ENCODE measurements around the gene RBM33. TPM values are rescaled to one million over a fixed set of nuclear protein-coding genes. Genes with fewer than 3 reads are reported as not detected.
"Not testable (repeated sequence)": the region's sequence is repeated elsewhere in the genome, so short reads cannot be mapped to it uniquely, and the experiment has no call there.

RBM33 gene
- total RNA-seq, 1 donor from 2014 or later = 79.8 TPM

GRCh38 chr7:155676052-155676451 is 31.6 kb downstream of the RBM33 start:
- Mint-ChIP-seq H3K9me3 (no peaks in the 10 kb centered on the region), H3K36me3 (ENCODE audit: low read depth) (peaks cover 36% of the 10 kb centered on the region), H3K4me1 (ENCODE audit: low read depth) (peaks cover 16% of the 10 kb centered on the region), H3K4me3 (ENCODE audit: low read depth) (no peak overlapping the region), H3K27ac (no peak overlapping the region), H3K27me3 (ENCODE audit: low read depth) (no peaks in the 10 kb centered on the region)
- DNase-seq (ENCODE audit: low spot score) = no peak
- intact Hi-C loops (cut with micrococcal nuclease) = no loop called here

- H3K27ac Mint-ChIP-seq = no peak overlapping the region
- H3K27me3 Mint-ChIP-seq (ENCODE audit: low read depth) = no peaks in the 10 kb centered on the region
- no peaks in the 10 kb centered on the region for H3K9me3 Mint-ChIP-seq
- H3K36me3 Mint-ChIP-seq (ENCODE audit: low read depth) = peaks cover 51% of the 10 kb centered on the region
- H3K4me1 Mint-ChIP-seq (ENCODE audit: low read depth) = peaks cover 21% of the 10 kb centered on the region
- H3K4me3 Mint-ChIP-seq (ENCODE audit: low read depth) = no peak overlapping the region
- intact Hi-C loops (cut with micrococcal nuclease) = no loop called here
- DNase-seq (ENCODE audit: low spot score) = no peak
Observed at GRCh38 chr7:155677688-155678087, 33.2 kb downstream of the RBM33 start.

- intact Hi-C loops (cut with micrococcal nuclease) = loop anchor here (2.0 to 5.0 kb wide), 2 partner anchors 15 to 33 kb away; no protein-coding TSS in a partner anchor
- DNase-seq (ENCODE audit: low spot score) = no peak
- Mint-ChIP-seq H3K27me3 (ENCODE audit: low read depth) (no peaks in the 10 kb centered on the region), H3K36me3 (ENCODE audit: low read depth) (peaks cover 58% of the 10 kb centered on the region), H3K4me3 (ENCODE audit: low read depth) (no peak overlapping the region), H3K9me3 (no peaks in the 10 kb centered on the region), H3K27ac (no peak overlapping the region), H3K4me1 (ENCODE audit: low read depth) (peaks cover 32% of the 10 kb centered on the region)
Observed at GRCh38 chr7:155680124-155680523, 35.7 kb downstream of the RBM33 start.

GRCh38 chr7:155680864-155681263 is 36.4 kb downstream of the RBM33 start:
- no peak overlapping the region for H3K27ac Mint-ChIP-seq
- H3K36me3 Mint-ChIP-seq (ENCODE audit: low read depth) = peaks cover 59% of the 10 kb centered on the region
- no peaks in the 10 kb centered on the region for H3K27me3 Mint-ChIP-seq (ENCODE audit: low read depth)
- intact Hi-C loops (cut with micrococcal nuclease) = loop anchor here (2.0 to 5.0 kb wide), 2 partner anchors 14 to 34 kb away; no protein-coding TSS in a partner anchor
- peaks cover 7% of the 10 kb centered on the region for H3K9me3 Mint-ChIP-seq
- H3K4me1 Mint-ChIP-seq (ENCODE audit: low read depth) = peaks cover 35% of the 10 kb centered on the region
- DNase-seq (ENCODE audit: low spot score) = no peak
- H3K4me3 Mint-ChIP-seq (ENCODE audit: low read depth) = no peak overlapping the region

- Mint-ChIP-seq H3K4me3 (ENCODE audit: low read depth) (no peak overlapping the region), H3K9me3 (peaks cover 11% of the 10 kb centered on the region), H3K27ac (no peak overlapping the region), H3K27me3 (ENCODE audit: low read depth) (no peaks in the 10 kb centered on the region), H3K36me3 (ENCODE audit: low read depth) (peaks cover 63% of the 10 kb centered on the region), H3K4me1 (ENCODE audit: low read depth) (peaks cover 31% of the 10 kb centered on the region)
- intact Hi-C loops (cut with micrococcal nuclease) = loop anchor here (2.0 to 5.0 kb wide), 2 partner anchors 13 to 34 kb away; no protein-coding TSS in a partner anchor
- DNase-seq (ENCODE audit: low spot score) = no peak
Observed at GRCh38 chr7:155681663-155682062, 37.2 kb downstream of the RBM33 start.

- Mint-ChIP-seq H3K4me1 (ENCODE audit: low read depth) (peaks cover 28% of the 10 kb centered on the region), H3K9me3 (peaks cover 11% of the 10 kb centered on the region), H3K36me3 (ENCODE audit: low read depth) (peaks cover 66% of the 10 kb centered on the region), H3K4me3 (ENCODE audit: low read depth) (no peak overlapping the region), H3K27ac (no peak overlapping the region), H3K27me3 (ENCODE audit: low read depth) (no peaks in the 10 kb centered on the region)
- DNase-seq (ENCODE audit: low spot score) = no peak
- intact Hi-C loops (cut with micrococcal nuclease) = loop anchor here (5.0 kb wide), 1 partner anchor 35 kb away; no protein-coding TSS in a partner anchor
Observed at GRCh38 chr7:155682484-155682883, 38.0 kb downstream of the RBM33 start.

GRCh38 chr7:155683098-155683497 is 38.6 kb downstream of the RBM33 start:
- no peak for DNase-seq (ENCODE audit: low spot score)
- Mint-ChIP-seq H3K4me1 (ENCODE audit: low read depth) (peaks cover 28% of the 10 kb centered on the region), H3K27me3 (ENCODE audit: low read depth) (no peaks in the 10 kb centered on the region), H3K9me3 (peaks cover 11% of the 10 kb centered on the region), H3K36me3 (ENCODE audit: low read depth) (peaks cover 69% of the 10 kb centered on the region), H3K27ac (no peak overlapping the region), H3K4me3 (ENCODE audit: low read depth) (no peak overlapping the region)
- intact Hi-C loops (cut with micrococcal nuclease) = loop anchor here (5.0 kb wide), 1 partner anchor 36 kb away; no protein-coding TSS in a partner anchor

- no peak for DNase-seq (ENCODE audit: low spot score)
- Mint-ChIP-seq H3K27me3 (ENCODE audit: low read depth) (no peaks in the 10 kb centered on the region), H3K4me1 (ENCODE audit: low read depth) (peaks cover 28% of the 10 kb centered on the region), H3K36me3 (ENCODE audit: low read depth) (peaks cover 75% of the 10 kb centered on the region), H3K27ac (no peak overlapping the region), H3K9me3 (peaks cover 11% of the 10 kb centered on the region), H3K4me3 (ENCODE audit: low read depth) (no peak overlapping the region)
- intact Hi-C loops (cut with micrococcal nuclease) = loop anchor here (5.0 kb wide), 1 partner anchor 36 kb away; no protein-coding TSS in a partner anchor
Observed at GRCh38 chr7:155683714-155684113, 39.3 kb downstream of the RBM33 start.

- no peak overlapping the region for H3K4me3 Mint-ChIP-seq (ENCODE audit: low read depth)
- H3K36me3 Mint-ChIP-seq (ENCODE audit: low read depth) = peaks cover 76% of the 10 kb centered on the region
- H3K27ac Mint-ChIP-seq = peak overlapping the region; percentile 13
- H3K9me3 Mint-ChIP-seq = peaks cover 11% of the 10 kb centered on the region
- H3K27me3 Mint-ChIP-seq (ENCODE audit: low read depth) = no peaks in the 10 kb centered on the region
- intact Hi-C loops (cut with micrococcal nuclease) = loop anchor here (5.0 kb wide), 1 partner anchor 37 kb away; no protein-coding TSS in a partner anchor
- peaks cover 32% of the 10 kb centered on the region for H3K4me1 Mint-ChIP-seq (ENCODE audit: low read depth)
- DNase-seq (ENCODE audit: low spot score) = no peak
Observed at GRCh38 chr7:155684543-155684942, 40.1 kb downstream of the RBM33 start.

GRCh38 chr7:155685070-155685790 is 40.8 kb downstream of the RBM33 start:
- Mint-ChIP-seq H3K4me3 (ENCODE audit: low read depth) (no peak overlapping the region), H3K27me3 (ENCODE audit: low read depth) (no peaks in the 10 kb centered on the region), H3K4me1 (ENCODE audit: low read depth) (peaks cover 39% of the 10 kb centered on the region), H3K9me3 (peaks cover 11% of the 10 kb centered on the region), H3K36me3 (ENCODE audit: low read depth) (peaks cover 83% of the 10 kb centered on the region), H3K27ac (peak overlapping the region; percentile 62)
- intact Hi-C loops (cut with micrococcal nuclease) = no loop called here
- DNase-seq (ENCODE audit: low spot score) = peak; percentile 16

GRCh38 chr7:155685791-155686160 is 41.3 kb downstream of the RBM33 start:
- no peak overlapping the region for H3K27ac Mint-ChIP-seq
- H3K27me3 Mint-ChIP-seq (ENCODE audit: low read depth) = no peaks in the 10 kb centered on the region
- peaks cover 83% of the 10 kb centered on the region for H3K36me3 Mint-ChIP-seq (ENCODE audit: low read depth)
- H3K4me3 Mint-ChIP-seq (ENCODE audit: low read depth) = no peak overlapping the region
- intact Hi-C loops (cut with micrococcal nuclease) = no loop called here
- no peak for DNase-seq (ENCODE audit: low spot score)
- peaks cover 38% of the 10 kb centered on the region for H3K4me1 Mint-ChIP-seq (ENCODE audit: low read depth)
- H3K9me3 Mint-ChIP-seq = peaks cover 11% of the 10 kb centered on the region

- Mint-ChIP-seq H3K9me3 (peaks cover 11% of the 10 kb centered on the region), H3K36me3 (ENCODE audit: low read depth) (peaks cover 77% of the 10 kb centered on the region), H3K4me1 (ENCODE audit: low read depth) (peaks cover 39% of the 10 kb centered on the region)
- intact Hi-C loops (cut with micrococcal nuclease); H3K27me3 Mint-ChIP-seq (ENCODE audit: low read depth); DNase-seq (ENCODE audit: low spot score); H3K27ac Mint-ChIP-seq; H3K4me3 Mint-ChIP-seq (ENCODE audit: low read depth): not testable (repeated sequence)
Observed at GRCh38 chr7:155686620-155687324, 42.3 kb downstream of the RBM33 start.

GRCh38 chr7:155688237-155688636 is 43.8 kb downstream of the RBM33 start:
- H3K27ac Mint-ChIP-seq; DNase-seq (ENCODE audit: low spot score); H3K4me3 Mint-ChIP-seq (ENCODE audit: low read depth); intact Hi-C loops (cut with micrococcal nuclease); H3K27me3 Mint-ChIP-seq (ENCODE audit: low read depth): not testable (repeated sequence)
- peaks cover 11% of the 10 kb centered on the region for H3K9me3 Mint-ChIP-seq
- peaks cover 70% of the 10 kb centered on the region for H3K36me3 Mint-ChIP-seq (ENCODE audit: low read depth)
- peaks cover 49% of the 10 kb centered on the region for H3K4me1 Mint-ChIP-seq (ENCODE audit: low read depth)
